Prostate gland (tissue), 2 donors: ENCODE results near the gene GPR137C. TPM values are rescaled to one million over a fixed set of nuclear protein-coding genes. Genes with fewer than 3 reads are reported as not detected.
"Not testable (repeated sequence)": the region's sequence is repeated elsewhere in the genome, so short reads cannot be mapped to it uniquely, and the experiment has no call there.

Experiments
- DNase-seq: peaks from one replicate; pipeline ENCODE4 v3.0.0-alpha.2; 2019; ENCODE audit warnings: low spot score
- H3K27ac ChIP-seq, 2 donors: fragments of 200-600 bp; sonication (generic); 2 replicates each; pipeline ENCODE4 v1.5.1; 2017 to 2019
- H3K27me3 ChIP-seq: fragments of 200-600 bp; sonication (generic); replicated peaks from 2 replicates; pipeline ENCODE4 v1.5.1; 2019; ENCODE audit not compliant: insufficient read depth
- H3K36me3 ChIP-seq, 2 donors: fragments of 200-600 bp; sonication (generic); 1 replicate in 1 of 2; 2 replicates in 1 of 2; pipeline versions ENCODE4 v1.5.1 to v1.8.1; 2017 to 2019
- H3K4me1 ChIP-seq: fragments of 200-600 bp; sonication (generic); replicated peaks from 2 replicates; pipeline ENCODE4 v1.5.1; 2019
- H3K4me3 ChIP-seq, 2 donors: fragments of 200-600 bp; sonication (generic); 2 replicates each; pipeline ENCODE4 v1.5.1; 2017 to 2019
- H3K9me3 ChIP-seq: fragments of 200-600 bp; sonication (generic); 2 replicates; pipeline ENCODE4 v1.5.1; 2017
- CTCF ChIP-seq, 4 experiments: fragments of 200-600 bp in 2 of 4; fragments of 450-650 bp in 2 of 4; sonication (generic) in 2 of 4; IDR thresholded peaks; 1 replicate in 3 of 4; 2 replicates in 1 of 4; pipeline ENCODE4 v1.5.1; 2016 to 2019; ENCODE audit warnings: antibody characterized with exemption in 4 of 4, mild to moderate bottlenecking in 2 of 4, moderate library complexity in 2 of 4
- POLR2A ChIP-seq: fragments of 450-650 bp; IDR thresholded peaks from one replicate; pipeline ENCODE4 v1.6.1; 2016; ENCODE audit warnings: antibody characterized with exemption, mild to moderate bottlenecking
- POLR2AphosphoS5 ChIP-seq: sonication (generic); formaldehyde crosslinking; IDR thresholded peaks from one replicate; pipeline ENCODE4 v1.6.1; 2017; ENCODE audit warnings: antibody characterized with exemption
- WGBS: methylation state at CpG from one replicate; pipeline ENCODE4 v1.1.5; 2018; 5-methylcytosine and 5-hydroxymethylcytosine counted together
- intact Hi-C: fragments of 100-400 bp; cut with DNase I; formaldehyde crosslinking; loops from one replicate; pipeline ENCODE4 v1.14.2; 2022
- total RNA-seq, 2 donors: library from RNA; depleted of rRNA; stranded (reverse); fragments of >200 nt; gene quantifications; one replicate each; pipeline ENCODE4 v1.1.0, GENCODE V29; 2016

GPR137C gene
- total RNA-seq, 2 donors from 2014 or later = 0.09 to 5.3 TPM

GRCh38 chr14:52558688-52559087 is 6.1 kb downstream of the GPR137C start:
- TF ChIP-seq POLR2AphosphoS5 (no peak), CTCF (IDR thresholded peaks at IDR 0.05) (no peak), POLR2A (no peak)
- Histone ChIP-seq H3K4me3 (no peak overlapping the region), H3K4me1 (no peaks in the 10 kb centered on the region), H3K36me3 (no peaks in the 10 kb centered on the region), H3K9me3 (no peaks in the 10 kb centered on the region), H3K27ac (no peak overlapping the region), H3K27me3 (no peaks in the 10 kb centered on the region)
- intact Hi-C loops = loop anchor here (10.0 kb wide), 1 partner anchor 136 kb away; the partner anchor contains the start of gene ERO1A
- DNase-seq = no peak
- 100% methylated on average over 2 of the region's 2 CpGs for WGBS

DNA sequence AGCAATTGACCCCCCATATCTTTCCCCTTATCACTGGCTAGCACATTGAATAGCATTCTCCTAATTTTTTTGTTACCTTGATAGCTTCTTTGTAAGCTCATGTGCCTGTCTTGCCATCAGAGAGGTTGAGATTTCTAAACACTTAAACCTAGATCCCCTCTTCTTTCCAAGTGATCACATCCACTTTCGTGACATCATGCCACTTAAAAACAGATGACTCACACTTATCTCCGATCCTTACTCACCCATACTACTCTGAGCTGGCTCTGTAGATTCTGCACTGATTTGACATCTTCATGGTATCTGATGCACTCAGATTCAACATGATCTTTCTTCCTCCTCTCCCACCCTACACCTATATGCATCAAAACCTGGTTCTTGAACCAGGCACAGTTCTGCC is 10.5 kb downstream of the GPR137C start:
- Histone ChIP-seq H3K36me3 (no peaks in the 10 kb centered on the region), H3K4me1 (no peaks in the 10 kb centered on the region), H3K27ac (no peak overlapping the region), H3K27me3 (no peaks in the 10 kb centered on the region), H3K4me3 (no peak overlapping the region), H3K9me3 (no peaks in the 10 kb centered on the region)
- WGBS = 90% methylated on average over 2 of the region's 2 CpGs
- intact Hi-C loops = no loop called here
- TF ChIP-seq CTCF (IDR thresholded peaks at IDR 0.05) (no peak), POLR2AphosphoS5 (no peak), POLR2A (no peak)
- DNase-seq = no peak

DNA sequence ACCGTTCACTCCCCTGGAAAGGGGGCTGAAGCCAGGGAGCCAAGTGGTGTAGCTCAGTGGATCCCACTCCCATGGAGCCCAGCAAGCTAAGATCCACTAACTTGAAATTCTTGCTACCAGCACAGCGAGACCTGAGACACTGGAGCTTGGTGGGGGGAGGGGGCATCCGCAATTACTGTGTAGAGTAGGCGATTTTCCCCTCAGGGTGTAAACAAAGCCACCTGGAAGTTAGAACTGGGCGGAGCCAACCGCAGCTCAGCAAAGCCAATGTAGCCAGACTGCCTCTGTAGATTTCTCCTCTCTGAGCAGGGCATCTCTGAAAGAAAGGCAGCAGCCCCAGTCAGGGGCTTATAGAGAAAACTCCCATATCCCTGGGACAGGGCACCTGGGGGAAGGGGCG is 15.8 kb downstream of the GPR137C start:
- intact Hi-C loops, H3K36me3 ChIP-seq, H3K27ac ChIP-seq, H3K4me1 ChIP-seq, H3K4me3 ChIP-seq, H3K9me3 ChIP-seq, DNase-seq, H3K27me3 ChIP-seq: not testable (repeated sequence)
- 94% methylated on average over 7 of the region's 7 CpGs for WGBS

- TF ChIP-seq POLR2AphosphoS5 (no peak), CTCF (IDR thresholded peaks at IDR 0.05) (no peak), POLR2A (no peak)
- H3K4me1 ChIP-seq = no peaks in the 10 kb centered on the region
- H3K27ac ChIP-seq = no peak overlapping the region
- no peaks in the 10 kb centered on the region for H3K27me3 ChIP-seq
- WGBS = 78% methylated on average over 2 of the region's 2 CpGs
- H3K36me3 ChIP-seq = no peaks in the 10 kb centered on the region
- intact Hi-C loops = no loop called here
- no peak overlapping the region for H3K4me3 ChIP-seq
- H3K9me3 ChIP-seq = no peaks in the 10 kb centered on the region
- DNase-seq = no peak
Measured at GRCh38 chr14:52575858-52576257, 23.2 kb downstream of the GPR137C start.

- TF ChIP-seq POLR2A (no peak), CTCF (IDR thresholded peaks at IDR 0.05) (no peak), POLR2AphosphoS5 (no peak)
- H3K27me3 ChIP-seq = no peaks in the 10 kb centered on the region
- no peak overlapping the region for H3K27ac ChIP-seq
- no peaks in the 10 kb centered on the region for H3K4me1 ChIP-seq
- intact Hi-C loops = no loop called here
- H3K4me3 ChIP-seq = no peak overlapping the region
- no peak for DNase-seq
- no peaks in the 10 kb centered on the region for H3K9me3 ChIP-seq
- no peaks in the 10 kb centered on the region for H3K36me3 ChIP-seq
Measured at GRCh38 chr14:52583544-52583943, 30.9 kb downstream of the GPR137C start.
